Measurements from ENCODE around the gene CCNT2.
A peak's percentile ranks its signal among the peaks of the same experiment; 100 is the strongest.

CCNT2 gene

GRCh38 chr2:134918526-134919340 lies at the start of gene CCNT2:
Gene CCNT2, plus strand, starts transcription at chr2:134918822. Its CDS starts 33 bp downstream, at chr2:134918855.
- DNase-seq (ENCODE audit: low read depth): peak; percentile 99
- H3K4me3 ChIP-seq (replicated peaks; ENCODE audit: low read depth, low read length): peak within 1 kb of the TSS; percentile 69
- no peak for TF ChIP-seq CTCF (IDR thresholded peaks at IDR 0.05; ENCODE audit: low read length, missing control alignments)

- H3K4me3 ChIP-seq (replicated peaks; ENCODE audit: low read depth, low read length): no peak overlapping the region
- DNase-seq (ENCODE audit: low read depth): peak; percentile 62
- TF ChIP-seq CTCF (IDR thresholded peaks at IDR 0.05; ENCODE audit: low read length, missing control alignments): no peak
Measured at GRCh38 chr2:134869946-134870736, 48.5 kb upstream of the CCNT2 start.

- no peak for DNase-seq (ENCODE audit: low read depth)
- no peak for TF ChIP-seq CTCF (IDR thresholded peaks at IDR 0.05; ENCODE audit: low read length, missing control alignments)
- H3K4me3 ChIP-seq (replicated peaks; ENCODE audit: low read depth, low read length): no peak overlapping the region
Measured at GRCh38 chr2:134873152-134873551, 45.5 kb upstream of the CCNT2 start.

GRCh38 chr2:134875309-134875708 lies 43.3 kb upstream of the CCNT2 start:
- peak; percentile 39 for DNase-seq (ENCODE audit: low read depth)
- no peak overlapping the region for H3K4me3 ChIP-seq (replicated peaks; ENCODE audit: low read depth, low read length)
- TF ChIP-seq CTCF (IDR thresholded peaks at IDR 0.05; ENCODE audit: low read length, missing control alignments): no peak

- no peak for TF ChIP-seq CTCF (IDR thresholded peaks at IDR 0.05; ENCODE audit: low read length, missing control alignments)
Measured at GRCh38 chr2:134882773-134883172, 35.8 kb upstream of the CCNT2 start.

GRCh38 chr2:134883552-134884293 lies 34.9 kb upstream of the CCNT2 start:
- TF ChIP-seq CTCF (IDR thresholded peaks at IDR 0.05; ENCODE audit: low read length, missing control alignments): no peak
- no peak overlapping the region for H3K4me3 ChIP-seq (replicated peaks; ENCODE audit: low read depth, low read length)
- DNase-seq (ENCODE audit: low read depth): no peak

More at GRCh38 chr2:134882773-134883172, 35.8 kb upstream of the CCNT2 start:
- DNase-seq (ENCODE audit: low read depth): no peak
- no peak overlapping the region for H3K4me3 ChIP-seq (replicated peaks; ENCODE audit: low read depth, low read length)
